ENCODE measurements around the gene RAB11A.
"Not testable (repeated sequence)": the region's sequence is repeated elsewhere in the genome, so short reads cannot be mapped to it uniquely, and the experiment has no call there.

Gene RAB11A

DNA sequence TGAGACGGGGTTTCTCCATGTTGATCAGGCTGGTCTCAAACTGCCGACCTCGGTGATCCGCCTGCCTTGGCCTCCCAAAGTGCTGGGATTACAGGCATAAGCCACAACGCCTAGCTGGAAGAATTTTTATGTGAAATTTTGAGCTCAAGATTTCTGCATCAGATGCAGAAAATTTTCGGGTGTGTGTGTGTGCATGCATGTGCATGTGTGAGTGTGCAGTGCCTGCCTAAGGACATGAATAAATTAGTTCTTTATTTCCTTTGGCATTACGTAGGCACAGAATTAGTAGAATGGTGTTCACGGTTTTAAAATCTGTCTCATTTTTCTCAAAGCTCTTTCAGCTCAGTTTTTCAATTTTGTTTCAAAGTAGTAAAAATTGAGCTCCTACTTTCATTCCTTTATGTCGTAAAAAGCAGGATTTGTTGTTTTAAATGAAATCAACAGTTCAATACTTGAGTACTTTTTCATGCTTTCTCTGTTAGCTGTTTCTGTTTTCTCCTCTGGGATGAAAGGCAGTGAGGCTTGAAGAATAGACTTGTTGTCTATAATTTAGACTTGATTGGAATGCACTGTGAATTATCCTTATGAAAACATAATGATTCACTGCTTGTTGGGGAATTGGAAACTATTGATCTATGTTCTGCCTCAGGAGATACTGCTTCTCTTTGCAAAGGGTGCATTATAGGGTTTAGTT is 23.3 kb upstream of the RAB11A start:
- no peak for DNase-seq (ENCODE audit: low read depth)

GRCh38 chr15:65847989-65848388 is 21.3 kb upstream of the RAB11A start:
- no peak for DNase-seq (ENCODE audit: low read depth)

GRCh38 chr15:65851981-65852380 is 17.3 kb upstream of the RAB11A start:
- no peak for DNase-seq (ENCODE audit: low read depth)

DNA sequence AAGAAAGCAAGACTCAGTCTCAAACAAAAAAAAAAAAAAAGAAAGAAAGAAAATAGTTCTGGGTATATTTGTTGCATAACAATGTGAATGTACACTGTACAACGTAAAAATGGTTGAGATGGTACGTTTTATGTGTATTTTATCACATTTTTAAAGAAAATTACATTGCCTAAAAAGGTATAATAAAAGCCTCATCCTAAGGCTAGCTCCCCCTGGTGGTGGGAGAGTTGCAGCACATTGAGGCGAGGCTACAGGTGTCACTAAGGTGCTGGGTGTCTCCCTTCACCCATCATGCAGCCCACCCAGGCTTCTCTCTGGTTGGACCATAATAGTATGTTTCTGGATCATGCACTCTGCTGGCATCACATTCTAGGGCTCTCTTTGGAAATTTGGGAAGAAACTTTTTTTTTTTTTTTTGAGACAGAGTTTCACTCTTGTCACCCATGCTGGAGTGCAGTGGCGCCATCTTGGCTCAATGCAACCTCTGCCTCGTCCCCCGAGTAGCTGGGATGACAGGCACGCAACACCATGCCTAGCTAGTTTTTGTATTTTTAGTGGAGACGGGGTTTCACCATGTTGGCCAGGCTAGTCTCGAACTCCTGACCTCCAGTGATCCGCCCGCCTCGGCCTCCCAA is 12.4 kb upstream of the RAB11A start:
- DNase-seq (ENCODE audit: low read depth) = no peak

DNA sequence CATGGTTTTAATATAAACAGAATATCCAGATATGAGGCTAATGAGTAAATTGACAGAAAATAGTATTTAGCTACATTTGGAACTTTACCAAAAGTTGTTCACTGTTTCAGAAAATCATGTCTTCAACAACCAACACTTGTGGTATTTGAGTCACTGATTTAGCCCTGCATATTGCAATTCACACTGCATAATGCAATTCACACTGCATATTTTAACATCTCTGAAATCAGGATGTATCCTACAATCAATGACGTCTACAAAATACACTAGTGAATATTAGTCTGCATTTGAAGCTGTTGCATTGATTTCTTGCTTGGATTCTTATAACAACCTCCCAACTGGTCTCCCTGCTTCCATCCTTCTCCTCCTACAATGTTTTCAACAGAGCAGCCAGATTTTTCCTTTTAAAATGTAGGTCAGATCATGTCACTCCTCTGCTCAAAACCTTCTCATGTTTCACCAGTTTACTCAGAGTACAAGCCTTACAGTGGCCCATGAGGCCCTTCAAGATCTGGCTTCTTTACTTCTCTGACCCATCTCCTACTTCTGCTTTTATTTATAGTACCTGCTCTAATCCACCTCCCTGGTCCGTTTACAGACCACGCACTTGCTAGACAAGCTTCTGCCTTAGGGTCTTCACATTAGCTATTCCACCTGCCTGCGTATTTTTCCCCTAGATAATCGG is 11.4 kb upstream of the RAB11A start:
- DNase-seq (ENCODE audit: low read depth) = no peak

GRCh38 chr15:65862682-65863081 is 6.6 kb upstream of the RAB11A start:
- no peak for DNase-seq (ENCODE audit: low read depth)

GRCh38 chr15:65863106-65863505 is 6.2 kb upstream of the RAB11A start:
- no peak for DNase-seq (ENCODE audit: low read depth)

DNA sequence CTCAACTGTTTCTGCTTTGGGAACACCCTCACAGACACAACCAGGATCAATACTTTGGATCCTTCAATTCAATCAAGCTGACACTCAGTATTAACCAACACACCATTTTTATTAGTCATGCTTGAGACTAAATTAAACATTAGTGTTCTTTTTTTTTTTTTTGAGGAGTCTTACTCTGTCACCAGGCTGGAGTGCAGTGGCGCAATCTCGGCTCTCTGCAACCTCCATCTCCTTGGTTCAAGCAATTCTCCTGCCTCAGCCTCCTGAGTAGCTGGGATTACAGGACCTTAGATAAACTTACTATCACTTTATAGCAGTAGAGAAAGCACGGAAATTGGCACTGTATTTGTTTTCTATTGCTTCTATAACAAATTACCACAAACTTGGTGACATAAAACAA is 2.0 kb upstream of the RAB11A start:
- DNase-seq (ENCODE audit: low read depth) = no peak

- DNase-seq (ENCODE audit: low read depth) = not testable (repeated sequence)
Observed at GRCh38 chr15:65867933-65868332, 1.4 kb upstream of the RAB11A start.

DNA sequence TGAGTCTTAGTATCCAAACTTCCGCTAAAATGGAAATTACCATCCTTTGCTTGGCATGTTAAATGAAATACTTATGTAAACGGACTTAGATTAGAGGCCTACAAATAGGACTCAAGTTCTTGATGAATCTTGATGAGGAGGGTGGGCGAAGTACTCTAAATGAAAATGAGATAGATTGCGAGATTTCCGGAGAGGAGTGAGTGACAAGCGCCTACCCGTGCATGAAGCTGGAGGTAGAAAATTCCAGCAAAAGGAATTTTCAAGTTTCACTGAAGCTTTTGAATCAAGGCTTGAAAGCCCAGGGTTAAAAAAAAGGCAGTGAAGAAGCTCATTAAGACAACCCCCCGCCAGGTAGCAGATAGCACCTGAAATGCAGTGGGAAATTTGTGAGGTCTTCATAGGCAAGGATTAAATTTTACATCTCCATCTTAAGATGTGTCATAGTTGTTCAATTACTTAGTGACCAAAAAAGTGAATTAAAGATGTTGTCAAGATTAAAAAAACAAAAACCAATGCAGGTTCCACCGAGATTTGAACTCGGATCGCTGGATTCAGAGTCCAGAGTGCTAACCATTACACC is 655 bp upstream of the RAB11A start:
- DNase-seq (ENCODE audit: low read depth) = no peak

DNA sequence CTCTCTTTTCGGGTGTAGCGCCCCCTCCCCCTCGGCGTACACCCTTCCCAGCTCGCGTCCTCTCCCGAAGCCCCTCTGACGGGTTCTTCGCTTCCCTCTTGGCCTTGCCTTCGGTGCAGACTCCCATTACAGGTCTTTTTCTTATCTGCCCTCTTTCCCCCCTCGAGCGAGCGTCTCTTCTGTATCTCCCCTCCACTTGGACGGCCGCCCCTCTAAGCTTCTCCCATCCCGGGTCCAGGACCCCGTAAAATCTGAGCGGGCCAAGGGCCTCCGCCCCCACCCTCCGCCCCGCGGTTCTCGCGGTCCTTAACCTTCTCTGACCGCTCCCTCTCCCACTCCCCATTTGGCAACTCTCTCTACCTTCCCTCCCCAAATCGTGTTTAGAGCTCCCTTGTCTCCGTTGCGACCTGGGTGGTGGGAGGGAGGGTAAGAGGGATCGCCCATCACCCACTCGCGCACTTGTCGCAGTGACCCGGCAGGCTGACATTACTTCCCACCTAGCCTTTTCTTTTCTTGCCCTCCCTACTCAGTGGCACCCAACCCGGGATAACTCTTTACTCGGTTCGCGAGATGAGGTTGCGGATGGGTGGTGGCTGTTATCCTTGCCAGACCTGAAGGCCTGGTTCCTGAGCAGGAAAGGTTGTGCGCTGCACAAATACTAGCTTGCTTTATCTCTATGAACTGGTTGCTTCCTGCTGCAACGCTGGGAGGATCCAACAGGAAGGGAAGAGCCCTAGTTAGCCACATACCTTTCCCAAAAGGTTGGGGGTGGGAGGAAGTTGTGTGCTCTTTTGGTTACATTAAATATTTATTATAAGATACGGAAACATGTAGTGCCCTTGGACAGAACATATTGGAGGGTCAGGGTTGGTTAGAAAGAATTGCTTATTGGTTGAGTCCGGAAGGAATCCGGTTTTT is 922 bp downstream of the RAB11A start:
- peak; percentile 8 for DNase-seq (ENCODE audit: low read depth)

GRCh38 chr15:65870889-65871533 is 1.7 kb downstream of the RAB11A start:
- DNase-seq (ENCODE audit: low read depth) = peak; percentile 38

- not testable (repeated sequence) for DNase-seq (ENCODE audit: low read depth)
Observed at GRCh38 chr15:65871886-65872285, 2.6 kb downstream of the RAB11A start.

DNA sequence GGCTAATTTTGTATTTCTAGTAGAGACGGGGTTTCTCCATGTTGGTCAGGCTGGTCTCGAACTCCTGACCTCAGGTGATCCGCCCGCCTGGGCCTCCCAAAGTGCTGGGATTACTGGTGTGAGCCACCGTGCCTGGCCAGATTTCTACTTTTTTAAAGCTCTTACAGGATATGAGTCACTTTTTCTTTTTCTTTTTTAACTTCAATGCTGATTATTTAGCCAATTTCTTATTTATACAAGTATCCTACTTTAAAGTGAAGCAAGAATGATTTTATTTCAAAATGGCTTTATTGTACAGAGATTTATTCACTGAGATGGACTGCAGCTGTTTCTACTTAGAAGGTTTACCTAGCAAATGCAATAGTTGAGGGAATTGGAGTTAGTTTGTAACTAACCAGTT is 3.3 kb downstream of the RAB11A start:
- DNase-seq (ENCODE audit: low read depth) = peak; percentile 31

DNA sequence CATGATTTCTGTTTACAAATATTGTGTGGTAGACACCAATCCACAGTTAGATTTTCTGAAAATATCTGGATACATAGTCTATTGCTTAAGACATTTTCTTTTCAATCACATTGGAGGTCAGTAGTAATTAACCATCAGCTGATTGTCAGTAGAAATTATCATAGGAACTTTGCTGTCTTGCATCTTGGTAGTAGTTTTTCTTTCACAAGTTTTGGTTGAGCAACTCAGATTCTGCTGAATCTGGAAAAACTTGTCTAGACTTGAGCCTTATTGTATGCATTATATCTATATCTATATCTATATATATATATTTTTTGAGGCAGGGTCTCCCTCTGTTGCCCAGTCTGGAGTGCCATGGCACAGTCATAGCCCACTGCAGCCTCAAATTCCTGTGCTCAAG is 4.0 kb downstream of the RAB11A start:
- DNase-seq (ENCODE audit: low read depth) = no peak

DNA sequence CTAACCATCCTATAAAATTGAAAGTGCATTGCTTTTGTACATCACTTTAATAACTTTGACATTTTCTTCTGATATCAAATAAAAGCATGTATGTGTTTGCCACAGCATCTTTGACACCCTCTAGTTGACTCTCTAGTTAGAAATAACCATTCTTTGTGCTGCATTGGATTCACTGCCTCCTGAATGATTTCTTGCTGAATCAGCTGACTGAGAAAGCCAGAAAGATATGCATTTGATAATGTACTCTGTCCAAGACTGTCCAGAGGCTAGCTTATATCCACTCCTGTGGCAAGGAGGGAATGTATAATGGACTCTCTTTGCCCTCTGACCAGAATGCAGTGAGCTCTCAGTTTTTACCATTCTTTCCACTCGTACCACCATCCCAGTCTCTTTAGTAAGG is 6.2 kb downstream of the RAB11A start:
- no peak for DNase-seq (ENCODE audit: low read depth)

- no peak for DNase-seq (ENCODE audit: low read depth)
Observed at GRCh38 chr15:65877749-65878148, 8.5 kb downstream of the RAB11A start.

GRCh38 chr15:65881766-65882434 is 12.6 kb downstream of the RAB11A start:
- DNase-seq (ENCODE audit: low read depth) = no peak

- no peak for DNase-seq (ENCODE audit: low read depth)
Observed at GRCh38 chr15:65883571-65883970, 14.3 kb downstream of the RAB11A start.

- DNase-seq (ENCODE audit: low read depth) = no peak
Observed at GRCh38 chr15:65884511-65884910, 15.2 kb downstream of the RAB11A start.

DNA sequence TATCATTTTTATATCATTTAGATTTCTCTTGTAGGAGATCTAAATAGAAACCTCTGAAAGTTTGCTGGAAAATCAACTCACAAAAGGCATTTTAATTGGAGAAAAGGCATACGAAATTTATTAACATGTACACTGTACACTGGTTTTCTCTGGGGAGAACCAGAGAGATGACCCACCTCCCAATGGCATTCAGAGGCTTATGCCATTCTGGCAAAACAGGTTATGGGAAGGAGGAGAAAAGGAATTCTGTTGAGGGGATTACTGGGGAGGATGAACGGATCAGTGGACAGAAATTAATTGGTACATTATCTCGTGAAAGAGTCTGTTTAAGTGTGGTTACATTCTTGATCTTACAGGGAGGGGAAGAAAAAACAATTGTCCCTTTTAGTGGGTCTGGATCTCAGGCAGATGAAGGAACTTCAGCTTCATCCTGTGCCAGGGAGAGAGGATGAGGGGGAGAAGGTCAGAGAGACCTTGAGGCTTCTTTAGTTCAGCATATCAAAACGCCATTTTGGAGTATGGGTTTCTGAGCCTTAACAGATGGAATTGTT is 16.5 kb downstream of the RAB11A start:
- DNase-seq (ENCODE audit: low read depth) = no peak

All from stromal cell of bone marrow (primary cell).